WERI-Rb-1 (cell line): Measurements from ENCODE around the gene PMVK.
A peak's percentile ranks its signal among the peaks of the same experiment; 100 is the strongest.

Source experiments
- DNase-seq: peaks from one replicate; pipeline ENCODE4 v3.0.0-alpha.2; 2020
- H3K27ac ChIP-seq: fragments of 250-450 bp; sonication (Bioruptor Pico); 2 replicates; pipeline ENCODE4 v1.5.1; 2020; ENCODE audit warnings: mild to moderate bottlenecking, moderate library complexity
- H3K27me3 ChIP-seq: fragments of 250-450 bp; sonication (Bioruptor Pico); 2 replicates; pipeline ENCODE4 v1.5.1; 2021; ENCODE audit warnings: mild to moderate bottlenecking, low read depth, moderate library complexity; ENCODE audit not compliant: insufficient read depth, severe bottlenecking
- H3K36me3 ChIP-seq: fragments of 250-450 bp; sonication (Bioruptor Pico); 2 replicates; pipeline ENCODE4 v1.5.1; 2020; ENCODE audit warnings: mild to moderate bottlenecking, moderate library complexity
- H3K4me3 ChIP-seq: 2 replicates; pipeline ENCODE4 v1.5.1; 2011; ENCODE audit warnings: low read depth, mild to moderate bottlenecking, control low read depth, low read length
- H3K9me3 ChIP-seq: fragments of 250-450 bp; sonication (Bioruptor Pico); 2 replicates; pipeline ENCODE4 v1.5.1; 2021; ENCODE audit warnings: mild to moderate bottlenecking, moderate library complexity; ENCODE audit not compliant: severe bottlenecking
- CTCF ChIP-seq: IDR thresholded peaks from 2 replicates; pipeline ENCODE4 v1.5.1; 2011; ENCODE audit warnings: low read depth, mild to moderate bottlenecking, control low read depth, inconsistent platforms, low read length

The PMVK gene

GRCh38 chr1:154972213-154972516 is 35.6 kb upstream of the PMVK start:
- DNase-seq, result no peak
- H3K27me3 ChIP-seq, result no peaks in the 10 kb centered on the region
- H3K4me3 ChIP-seq, result no peak overlapping the region
- peak overlapping the region; percentile 25; the same call in 1 of the 2 replicates for H3K27ac ChIP-seq
- peaks cover 17% of the 10 kb centered on the region for H3K36me3 ChIP-seq
- H3K9me3 ChIP-seq, result no peaks in the 10 kb centered on the region
- no peak for TF ChIP-seq CTCF

- Histone ChIP-seq H3K27ac (peak overlapping the region; percentile 51), H3K9me3 (no peaks in the 10 kb centered on the region), H3K4me3 (no peak overlapping the region), H3K27me3 (no peaks in the 10 kb centered on the region), H3K36me3 (peaks cover 24% of the 10 kb centered on the region)
- no peak for DNase-seq
- no peak for TF ChIP-seq CTCF
Observed at GRCh38 chr1:154971341-154971998, 35.0 kb upstream of the PMVK start.

GRCh38 chr1:154970631-154971340 is 34.3 kb upstream of the PMVK start, which contains the start of gene SHC1:
SHC1 (minus strand) TSS chr1:154970747; CDS start chr1:154970526, 221 bp downstream.
- Histone ChIP-seq H3K27ac (peak within 1 kb of the TSS; percentile 51), H3K27me3 (no peaks in the 10 kb centered on the region), H3K9me3 (no peaks in the 10 kb centered on the region), H3K4me3 (peak within 1 kb of the TSS; percentile 19), H3K36me3 (peaks cover 26% of the 10 kb centered on the region)
- DNase-seq, result peak; percentile 98
- no peak for TF ChIP-seq CTCF

- Histone ChIP-seq H3K27me3 (no peaks in the 10 kb centered on the region), H3K36me3 (peaks cover 35% of the 10 kb centered on the region), H3K27ac (peak overlapping the region; percentile 51), H3K9me3 (no peaks in the 10 kb centered on the region), H3K4me3 (no peak overlapping the region)
- DNase-seq, result no peak
- TF ChIP-seq CTCF, result no peak
Observed at GRCh38 chr1:154969860-154970452, 33.4 kb upstream of the PMVK start.

GRCh38 chr1:154969246-154969645 is 32.7 kb upstream of the PMVK start:
- H3K36me3 ChIP-seq, result peaks cover 41% of the 10 kb centered on the region
- no peak overlapping the region; the same call in 1 of the 2 replicates for H3K27ac ChIP-seq
- no peak for DNase-seq

More at GRCh38 chr1:154969246-154969645, 32.7 kb upstream of the PMVK start:
- no peak for TF ChIP-seq CTCF
- no peak overlapping the region for H3K4me3 ChIP-seq
- H3K27me3 ChIP-seq, result no peaks in the 10 kb centered on the region
- no peaks in the 10 kb centered on the region for H3K9me3 ChIP-seq
